GM19328 (cell line): ENCODE results near the gene CLCN1.
A peak's percentile ranks its signal among the peaks of the same experiment; 100 is the strongest.

Experiments used
- ATAC-seq: cut with Tn5 transposase; IDR thresholded peaks from one replicate; pipeline ENCODE4 v1.9.1; 2021; ENCODE audit warnings: mild to moderate bottlenecking, moderate library complexity; ENCODE audit not compliant: unreplicated experiment

CLCN1 gene

GRCh38 chr7:143331179-143331801 is 15.4 kb downstream of the CLCN1 start:
- ATAC-seq: no peak

GRCh38 chr7:143334244-143334643 is 18.3 kb downstream of the CLCN1 start:
- no peak for ATAC-seq

- ATAC-seq: no peak
Measured at GRCh38 chr7:143337216-143337615, 21.3 kb downstream of the CLCN1 start.

GRCh38 chr7:143341842-143342241 is 25.9 kb downstream of the CLCN1 start:
- no peak for ATAC-seq

- ATAC-seq: no peak
Measured at GRCh38 chr7:143343596-143343995, 27.7 kb downstream of the CLCN1 start.

- ATAC-seq: peak; percentile 53
Measured at GRCh38 chr7:143345428-143345900, 29.6 kb downstream of the CLCN1 start.

- no peak for ATAC-seq
Measured at GRCh38 chr7:143346018-143346417, 30.1 kb downstream of the CLCN1 start.

- no peak for ATAC-seq
Measured at GRCh38 chr7:143347950-143348349, 32.0 kb downstream of the CLCN1 start.

- no peak for ATAC-seq
Measured at GRCh38 chr7:143351060-143351459, 35.1 kb downstream of the CLCN1 start.

GRCh38 chr7:143351574-143351973 is 35.7 kb downstream of the CLCN1 start:
- no peak for ATAC-seq

GRCh38 chr7:143352531-143353002 is 36.7 kb downstream of the CLCN1 start:
- ATAC-seq: no peak

GRCh38 chr7:143354376-143354775 is 38.5 kb downstream of the CLCN1 start:
- no peak for ATAC-seq

GRCh38 chr7:143354965-143355364 is 39.1 kb downstream of the CLCN1 start:
- ATAC-seq: no peak

GRCh38 chr7:143355450-143356385 is 39.8 kb downstream of the CLCN1 start:
- ATAC-seq: no peak

- ATAC-seq: no peak
Measured at GRCh38 chr7:143356414-143357050, 40.6 kb downstream of the CLCN1 start.

- ATAC-seq: no peak
Measured at GRCh38 chr7:143358626-143359025, 42.7 kb downstream of the CLCN1 start.

GRCh38 chr7:143359771-143360353 is 44.0 kb downstream of the CLCN1 start:
- no peak for ATAC-seq

- no peak for ATAC-seq
Measured at GRCh38 chr7:143360788-143361551, 45.1 kb downstream of the CLCN1 start.

GRCh38 chr7:143361552-143362130 is 45.7 kb downstream of the CLCN1 start:
- ATAC-seq: no peak
